GM18868 (cell line): ENCODE results near the gene STRIP1.

Experiments used
- ATAC-seq: cut with Tn5 transposase; IDR thresholded peaks from one replicate; pipeline ENCODE4 v1.9.1; 2021; ENCODE audit warnings: mild to moderate bottlenecking, moderate library complexity; ENCODE audit not compliant: unreplicated experiment

Gene STRIP1, protein sequence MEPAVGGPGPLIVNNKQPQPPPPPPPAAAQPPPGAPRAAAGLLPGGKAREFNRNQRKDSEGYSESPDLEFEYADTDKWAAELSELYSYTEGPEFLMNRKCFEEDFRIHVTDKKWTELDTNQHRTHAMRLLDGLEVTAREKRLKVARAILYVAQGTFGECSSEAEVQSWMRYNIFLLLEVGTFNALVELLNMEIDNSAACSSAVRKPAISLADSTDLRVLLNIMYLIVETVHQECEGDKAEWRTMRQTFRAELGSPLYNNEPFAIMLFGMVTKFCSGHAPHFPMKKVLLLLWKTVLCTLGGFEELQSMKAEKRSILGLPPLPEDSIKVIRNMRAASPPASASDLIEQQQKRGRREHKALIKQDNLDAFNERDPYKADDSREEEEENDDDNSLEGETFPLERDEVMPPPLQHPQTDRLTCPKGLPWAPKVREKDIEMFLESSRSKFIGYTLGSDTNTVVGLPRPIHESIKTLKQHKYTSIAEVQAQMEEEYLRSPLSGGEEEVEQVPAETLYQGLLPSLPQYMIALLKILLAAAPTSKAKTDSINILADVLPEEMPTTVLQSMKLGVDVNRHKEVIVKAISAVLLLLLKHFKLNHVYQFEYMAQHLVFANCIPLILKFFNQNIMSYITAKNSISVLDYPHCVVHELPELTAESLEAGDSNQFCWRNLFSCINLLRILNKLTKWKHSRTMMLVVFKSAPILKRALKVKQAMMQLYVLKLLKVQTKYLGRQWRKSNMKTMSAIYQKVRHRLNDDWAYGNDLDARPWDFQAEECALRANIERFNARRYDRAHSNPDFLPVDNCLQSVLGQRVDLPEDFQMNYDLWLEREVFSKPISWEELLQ

DNA sequence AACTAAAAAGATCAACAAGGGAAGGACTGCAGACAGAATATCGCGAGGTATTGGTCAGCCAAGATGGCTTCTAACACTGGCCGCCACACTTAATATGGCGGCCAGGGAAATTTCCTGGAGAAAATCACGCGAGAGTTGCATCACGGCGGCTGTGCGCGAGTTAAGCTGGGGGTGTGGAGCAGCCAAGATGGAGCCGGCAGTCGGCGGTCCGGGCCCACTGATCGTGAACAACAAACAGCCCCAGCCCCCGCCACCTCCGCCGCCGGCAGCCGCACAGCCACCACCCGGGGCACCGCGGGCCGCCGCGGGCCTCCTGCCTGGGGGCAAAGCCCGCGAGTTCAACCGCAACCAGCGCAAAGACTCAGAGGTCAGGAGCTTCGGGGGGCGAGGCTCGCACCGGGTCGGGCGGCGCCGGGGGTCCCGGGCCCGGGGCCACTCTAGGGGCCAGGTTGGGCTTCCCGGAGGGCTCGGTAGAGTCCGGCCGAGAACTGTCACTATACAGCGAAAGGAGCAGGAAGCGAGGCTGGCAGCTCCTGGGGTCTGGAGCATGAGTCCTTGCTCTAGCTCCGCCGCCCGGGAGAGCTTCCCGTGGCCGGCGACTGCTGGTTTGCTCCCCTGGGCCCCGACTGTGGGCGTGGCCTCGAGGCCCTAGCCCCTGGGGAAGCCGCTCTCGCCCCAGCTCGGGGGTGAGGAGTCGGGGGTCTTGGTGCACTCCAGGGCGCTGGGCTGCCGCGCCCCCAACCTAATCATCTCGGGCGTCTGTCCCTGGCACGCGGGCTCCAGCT lies at the start of gene STRIP1:
Gene STRIP1 (plus strand): TSS at position 174 of the 785 bp plus-strand sequence. CDS start 14 bp downstream, at position 188.
- ATAC-seq, result peak; percentile 93

DNA sequence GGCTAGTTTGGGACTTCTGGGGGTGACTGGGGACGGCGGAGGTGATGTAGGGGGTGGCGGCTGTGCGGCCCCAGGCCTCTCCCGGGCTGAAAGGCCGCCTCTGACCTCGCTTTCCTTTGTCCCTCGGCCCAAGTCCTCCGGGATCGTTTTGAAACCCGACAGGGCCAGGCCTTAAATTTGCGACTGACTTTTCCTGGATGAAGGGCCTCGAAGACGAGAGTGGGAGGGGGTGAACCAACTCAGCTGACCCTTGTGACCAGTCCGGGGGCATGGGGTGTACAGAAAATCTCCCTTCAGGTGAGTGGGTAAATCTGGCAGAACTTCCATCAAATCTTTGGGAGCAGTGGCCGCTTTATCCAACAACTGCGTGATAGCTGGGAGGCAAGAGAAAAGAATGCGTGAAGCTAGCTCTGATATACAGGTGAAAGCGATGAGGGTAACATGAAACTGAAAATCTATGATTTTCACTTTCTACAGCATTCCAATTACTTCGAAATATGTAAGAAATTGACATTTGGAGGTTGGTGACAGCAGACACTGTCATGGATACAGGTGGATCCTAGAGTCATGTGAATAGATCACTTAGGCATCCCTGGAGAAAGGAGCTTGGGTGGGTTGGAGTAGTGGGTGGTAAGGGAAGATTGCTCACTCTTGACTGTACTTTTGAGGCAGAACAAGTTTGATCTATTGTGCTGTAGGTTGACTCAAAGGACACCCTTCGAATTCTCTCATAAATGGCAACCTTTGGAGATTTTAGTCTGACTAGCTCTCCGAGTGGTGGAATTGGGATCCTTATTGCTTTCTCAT lies 49.0 kb upstream of the STRIP1 start:
- ATAC-seq, result no peak

- no peak for ATAC-seq
These were observed 48.4 kb upstream of the STRIP1 start for GRCh38 chr1:109986054-109986444.

DNA sequence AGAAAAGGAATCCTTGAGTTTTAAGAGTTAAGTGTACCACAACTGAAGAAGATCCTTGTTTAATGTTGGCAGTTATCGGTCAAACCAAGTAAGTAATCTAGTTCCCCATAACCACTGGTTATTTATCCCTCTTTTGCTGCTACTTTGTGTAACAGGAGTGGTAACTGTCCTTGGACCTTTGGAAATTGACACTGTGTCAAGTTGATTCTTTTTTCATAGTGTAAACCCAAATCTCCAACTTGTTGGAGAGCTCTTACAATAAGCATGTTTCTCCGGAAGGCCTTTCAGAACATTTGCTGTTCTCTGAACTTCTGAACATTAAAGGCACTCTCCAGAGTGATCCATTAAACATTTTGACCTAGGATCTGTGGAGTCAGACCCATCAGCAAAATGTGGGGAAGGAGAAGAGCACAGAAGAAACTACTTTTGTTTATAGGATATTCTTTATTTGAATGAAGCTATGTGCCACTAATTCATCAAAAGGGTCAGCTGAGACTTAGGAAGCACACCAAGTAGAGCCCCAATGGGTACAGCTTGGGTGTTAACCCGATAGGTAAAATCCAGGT lies 46.0 kb upstream of the STRIP1 start:
- ATAC-seq, result no peak

GRCh38 chr1:109989506-109990301 lies 44.7 kb upstream of the STRIP1 start:
- ATAC-seq, result no peak

- no peak for ATAC-seq
These were observed 44.1 kb upstream of the STRIP1 start for GRCh38 chr1:109990302-109990653.

GRCh38 chr1:109991400-109991925 lies 43.0 kb upstream of the STRIP1 start:
- ATAC-seq, result no peak

DNA sequence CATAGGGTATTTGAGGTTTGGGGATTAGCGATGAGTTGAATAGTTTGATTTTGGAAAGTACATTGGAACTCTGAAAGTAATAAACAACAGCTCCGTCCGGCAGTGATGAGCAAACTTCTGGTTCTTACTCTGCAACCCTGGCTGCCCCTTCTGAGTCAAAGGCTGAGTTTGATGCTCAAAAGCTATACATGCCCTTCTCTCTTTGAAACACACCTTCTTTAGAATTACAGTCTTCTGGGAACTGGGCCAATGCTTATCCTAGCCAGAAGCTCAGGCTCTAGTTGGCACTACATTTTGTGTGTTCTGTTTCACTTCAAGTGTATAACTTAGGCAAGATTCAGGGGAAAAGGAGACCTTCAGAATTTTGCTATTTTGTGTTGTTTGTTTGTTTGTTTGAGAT lies 40.5 kb upstream of the STRIP1 start:
- no peak for ATAC-seq

DNA sequence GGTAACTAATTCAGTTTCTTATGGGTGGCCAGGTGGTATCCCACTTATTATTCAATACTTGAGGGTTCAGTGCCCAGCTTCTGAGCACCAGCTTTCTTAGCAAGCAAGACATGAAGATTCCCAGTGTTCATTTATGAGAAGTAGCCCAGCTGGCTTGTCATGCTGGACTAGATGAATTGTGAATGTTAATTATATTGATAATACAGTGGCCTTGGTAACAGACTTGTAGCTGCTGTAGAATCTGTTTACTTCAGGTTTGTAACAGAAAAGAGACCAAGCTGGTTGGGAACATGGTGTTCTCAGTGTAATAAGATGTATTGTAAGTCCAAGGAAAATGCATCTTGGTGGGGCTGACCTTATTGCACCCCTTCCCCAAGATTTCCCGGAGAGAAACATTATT lies 39.8 kb upstream of the STRIP1 start:
- ATAC-seq, result no peak

GRCh38 chr1:109995536-109995935 lies 38.9 kb upstream of the STRIP1 start:
- ATAC-seq, result no peak

DNA sequence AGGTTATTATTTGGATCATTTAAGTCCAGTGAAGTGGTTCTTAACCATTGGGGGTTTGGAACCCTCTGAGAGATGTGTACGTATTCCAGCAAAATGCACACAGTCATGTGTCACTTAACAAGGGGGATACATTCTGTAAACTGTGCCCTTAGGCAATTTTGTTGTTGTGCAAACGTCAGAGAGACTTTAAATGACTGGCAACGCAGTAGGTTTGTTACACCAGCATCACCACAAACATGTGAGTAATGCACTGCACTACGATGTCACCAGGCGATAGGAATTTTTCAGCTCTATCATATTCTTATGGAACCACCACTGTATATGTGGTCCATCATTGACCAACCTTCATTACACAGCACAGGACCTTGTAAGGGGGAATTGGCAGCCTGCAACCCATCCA lies 37.9 kb upstream of the STRIP1 start:
- ATAC-seq, result no peak

- ATAC-seq, result no peak
These were observed 37.1 kb upstream of the STRIP1 start for GRCh38 chr1:109997204-109997866.

DNA sequence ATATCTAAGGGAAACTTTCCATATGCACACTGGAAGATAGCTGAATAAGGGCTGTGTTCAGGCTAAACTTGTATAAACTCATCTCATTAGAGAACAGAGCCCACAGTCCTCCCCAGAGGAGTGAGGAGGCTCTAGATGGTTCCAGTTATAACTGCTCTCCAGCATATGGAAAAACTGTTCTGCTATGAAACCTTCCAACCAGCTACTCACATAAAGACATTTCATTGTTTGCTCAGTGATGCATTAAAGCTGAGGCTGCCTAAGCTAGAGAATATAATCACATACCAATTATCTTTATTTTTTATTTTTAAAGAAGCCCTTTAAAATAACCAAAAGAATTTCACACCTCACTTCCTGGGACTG lies 36.6 kb upstream of the STRIP1 start:
- no peak for ATAC-seq

- ATAC-seq, result no peak
These were observed 31.7 kb upstream of the STRIP1 start for GRCh38 chr1:110002695-110003094.

DNA sequence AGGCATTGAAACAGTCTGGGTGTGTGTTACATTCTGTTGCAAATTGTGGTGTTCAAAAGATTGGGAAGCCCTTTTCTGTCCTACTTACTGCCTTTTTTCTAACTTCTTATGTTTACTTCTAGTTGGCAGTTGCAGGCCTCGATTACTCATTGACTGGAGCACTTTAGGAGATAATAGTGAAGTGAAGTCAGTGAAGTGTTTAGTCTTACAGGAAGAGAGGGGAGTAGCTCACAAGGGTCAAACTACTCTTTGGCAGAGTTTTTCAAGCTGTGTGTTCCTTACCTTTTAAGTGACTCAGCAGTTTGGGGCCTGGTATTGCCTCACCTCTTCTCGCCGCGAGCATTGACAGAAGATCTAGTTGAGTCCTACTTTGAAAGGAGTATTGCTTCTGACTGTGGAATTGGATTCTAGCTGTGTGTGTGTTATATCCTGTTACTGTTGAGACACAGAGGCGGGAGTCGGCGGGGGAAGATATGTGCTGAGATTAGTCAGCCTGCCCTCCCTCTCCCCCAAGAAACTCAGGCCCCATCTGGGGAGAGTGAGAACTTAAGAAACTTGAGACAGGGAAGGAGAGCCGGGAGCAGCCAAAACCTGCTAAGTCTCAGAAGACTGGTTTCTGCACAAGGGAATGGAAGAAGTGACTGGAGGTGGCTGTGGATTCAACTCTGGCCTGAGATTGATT lies 30.5 kb upstream of the STRIP1 start:
- peak; percentile 75 for ATAC-seq

- no peak for ATAC-seq
These were observed 29.8 kb upstream of the STRIP1 start for GRCh38 chr1:110004583-110004982.

DNA sequence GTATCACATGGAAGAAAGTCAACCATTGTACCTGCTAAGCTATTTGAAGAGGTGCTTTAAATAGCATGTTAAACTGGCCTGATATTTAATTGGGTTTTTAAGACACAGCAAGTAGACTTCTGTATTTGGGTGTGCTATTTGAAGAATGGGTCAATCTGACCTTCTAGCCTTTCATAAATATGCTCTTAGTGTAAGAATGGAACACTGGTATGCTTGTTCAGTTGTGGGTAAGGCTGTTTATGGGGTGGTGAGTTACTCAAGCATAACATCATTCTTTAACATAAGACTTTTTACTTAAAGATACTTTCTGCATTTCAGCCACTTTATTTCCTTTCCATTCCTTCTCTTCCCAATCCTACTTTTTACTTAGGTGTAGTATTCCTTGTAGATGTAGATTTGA lies 28.5 kb upstream of the STRIP1 start:
- ATAC-seq, result no peak

DNA sequence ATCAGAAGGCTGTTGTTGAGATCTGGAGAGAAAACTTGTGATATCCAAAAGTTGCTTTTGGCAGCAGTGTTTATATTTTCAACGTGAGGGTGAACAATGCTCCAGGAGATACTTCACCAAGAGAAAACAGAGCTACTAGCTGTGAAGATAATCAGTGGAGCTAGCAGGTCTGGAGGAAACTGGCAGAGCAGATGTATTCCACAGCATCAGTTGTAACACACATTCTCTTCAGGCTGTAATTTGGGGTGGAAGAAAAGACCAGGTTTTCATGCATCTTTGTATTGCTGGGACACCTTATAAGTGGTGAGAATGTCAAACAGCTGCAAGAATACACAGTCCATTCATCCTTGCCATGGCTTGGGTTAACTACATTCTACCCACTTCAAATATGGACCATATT lies 27.9 kb upstream of the STRIP1 start:
- no peak for ATAC-seq
